ENCODE measurements around the gene PTPRCAP.

DNA sequence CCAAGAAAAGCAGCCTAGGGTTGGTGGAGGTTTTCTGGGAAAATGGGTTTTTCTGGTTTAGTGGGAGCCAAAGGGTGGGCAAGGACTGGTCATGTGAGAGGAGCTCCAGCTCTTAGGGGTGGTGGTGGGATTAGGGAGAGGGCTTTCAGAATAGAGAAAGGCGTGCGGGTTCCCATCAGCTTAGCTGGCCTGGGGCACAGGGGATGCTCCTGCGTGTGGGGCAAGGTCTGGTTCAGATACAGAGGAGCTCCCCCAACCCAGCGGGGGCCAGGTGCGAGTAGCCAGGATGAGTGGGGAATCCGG, 30.9 kb upstream of the PTPRCAP start:
- TF ChIP-seq EZH2phosphoT487 (IDR thresholded peaks at IDR 0.05; ENCODE audit: low read length) (no peak), EZH2 (optimal IDR thresholded peaks at IDR 0.05; ENCODE audit: low read depth, low read length) (no peak)
- TF ChIP-seq, protein P1, sequence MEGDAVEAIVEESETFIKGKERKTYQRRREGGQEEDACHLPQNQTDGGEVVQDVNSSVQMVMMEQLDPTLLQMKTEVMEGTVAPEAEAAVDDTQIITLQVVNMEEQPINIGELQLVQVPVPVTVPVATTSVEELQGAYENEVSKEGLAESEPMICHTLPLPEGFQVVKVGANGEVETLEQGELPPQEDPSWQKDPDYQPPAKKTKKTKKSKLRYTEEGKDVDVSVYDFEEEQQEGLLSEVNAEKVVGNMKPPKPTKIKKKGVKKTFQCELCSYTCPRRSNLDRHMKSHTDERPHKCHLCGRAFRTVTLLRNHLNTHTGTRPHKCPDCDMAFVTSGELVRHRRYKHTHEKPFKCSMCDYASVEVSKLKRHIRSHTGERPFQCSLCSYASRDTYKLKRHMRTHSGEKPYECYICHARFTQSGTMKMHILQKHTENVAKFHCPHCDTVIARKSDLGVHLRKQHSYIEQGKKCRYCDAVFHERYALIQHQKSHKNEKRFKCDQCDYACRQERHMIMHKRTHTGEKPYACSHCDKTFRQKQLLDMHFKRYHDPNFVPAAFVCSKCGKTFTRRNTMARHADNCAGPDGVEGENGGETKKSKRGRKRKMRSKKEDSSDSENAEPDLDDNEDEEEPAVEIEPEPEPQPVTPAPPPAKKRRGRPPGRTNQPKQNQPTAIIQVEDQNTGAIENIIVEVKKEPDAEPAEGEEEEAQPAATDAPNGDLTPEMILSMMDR (IDR thresholded peaks at IDR 0.05; ENCODE audit: low read length), result no peak

Measured in MM.1S (cell line).